ENCODE results near the gene HNF4A.

HNF4A gene

GRCh38 chr20:44429017-44429339 lies 73.5 kb downstream of the HNF4A start:
- H3K36me3 Mint-ChIP-seq (ENCODE audit: insufficient read depth), result no peaks in the 10 kb centered on the region
- DNase-seq (ENCODE audit: low spot score in 2 of 2) (no peak), ATAC-seq (replicated peaks; ENCODE audit: extremely low read depth, poor library complexity, severe bottlenecking) (no peak)
- no peak overlapping the region for H3K27ac Mint-ChIP-seq (ENCODE audit: low read depth)
- H3K4me3 Mint-ChIP-seq, result no peak overlapping the region
- H3K27me3 Mint-ChIP-seq, result peaks cover 17% of the 10 kb centered on the region
- no peaks in the 10 kb centered on the region for H3K9me3 Mint-ChIP-seq
- no peaks in the 10 kb centered on the region for H3K4me1 Mint-ChIP-seq

- Mint-ChIP-seq H3K4me3 (no peak overlapping the region), H3K4me1 (no peaks in the 10 kb centered on the region), H3K27ac (ENCODE audit: low read depth) (no peak overlapping the region), H3K9me3 (no peaks in the 10 kb centered on the region), H3K36me3 (ENCODE audit: insufficient read depth) (no peaks in the 10 kb centered on the region), H3K27me3 (peaks cover 17% of the 10 kb centered on the region)
- no peak for DNase-seq (ENCODE audit: low spot score in 2 of 2)
- ATAC-seq (replicated peaks; ENCODE audit: extremely low read depth, poor library complexity, severe bottlenecking), result no peak
These were observed 74.1 kb downstream of the HNF4A start for GRCh38 chr20:44429419-44430269.

- Mint-ChIP-seq H3K27ac (ENCODE audit: low read depth) (no peak overlapping the region), H3K9me3 (no peaks in the 10 kb centered on the region), H3K4me3 (no peak overlapping the region), H3K27me3 (peaks cover 17% of the 10 kb centered on the region), H3K4me1 (no peaks in the 10 kb centered on the region), H3K36me3 (ENCODE audit: insufficient read depth) (no peaks in the 10 kb centered on the region)
- ATAC-seq (replicated peaks; ENCODE audit: extremely low read depth, poor library complexity, severe bottlenecking) (no peak), DNase-seq (ENCODE audit: low spot score in 2 of 2) (no peak)
These were observed 75.0 kb downstream of the HNF4A start for GRCh38 chr20:44430270-44431065.

GRCh38 chr20:44431118-44431501 lies 75.6 kb downstream of the HNF4A start:
- no peak for ATAC-seq (replicated peaks; ENCODE audit: extremely low read depth, poor library complexity, severe bottlenecking)
- peaks cover 17% of the 10 kb centered on the region for H3K27me3 Mint-ChIP-seq
- no peak for DNase-seq (ENCODE audit: low spot score in 2 of 2)
- no peak overlapping the region for H3K4me3 Mint-ChIP-seq
- no peak overlapping the region for H3K27ac Mint-ChIP-seq (ENCODE audit: low read depth)
- no peaks in the 10 kb centered on the region for H3K4me1 Mint-ChIP-seq
- no peaks in the 10 kb centered on the region for H3K9me3 Mint-ChIP-seq
- H3K36me3 Mint-ChIP-seq (ENCODE audit: insufficient read depth), result no peaks in the 10 kb centered on the region

- Mint-ChIP-seq H3K27me3 (peaks cover 17% of the 10 kb centered on the region), H3K27ac (ENCODE audit: low read depth) (no peak overlapping the region), H3K9me3 (no peaks in the 10 kb centered on the region), H3K4me1 (no peaks in the 10 kb centered on the region), H3K4me3 (no peak overlapping the region), H3K36me3 (ENCODE audit: insufficient read depth) (no peaks in the 10 kb centered on the region)
- DNase-seq (ENCODE audit: low spot score in 2 of 2) (no peak), ATAC-seq (replicated peaks; ENCODE audit: extremely low read depth, poor library complexity, severe bottlenecking) (no peak)
These were observed 76.2 kb downstream of the HNF4A start for GRCh38 chr20:44431502-44432234.

GRCh38 chr20:44432618-44433577 lies 77.4 kb downstream of the HNF4A start:
- no peaks in the 10 kb centered on the region for H3K36me3 Mint-ChIP-seq (ENCODE audit: insufficient read depth)
- H3K4me3 Mint-ChIP-seq, result no peak overlapping the region
- DNase-seq (ENCODE audit: low spot score in 2 of 2), result no peak
- no peaks in the 10 kb centered on the region for H3K9me3 Mint-ChIP-seq
- no peak overlapping the region for H3K27ac Mint-ChIP-seq (ENCODE audit: low read depth)
- ATAC-seq (replicated peaks; ENCODE audit: extremely low read depth, poor library complexity, severe bottlenecking), result no peak
- H3K27me3 Mint-ChIP-seq, result peaks cover 17% of the 10 kb centered on the region
- no peaks in the 10 kb centered on the region for H3K4me1 Mint-ChIP-seq

GRCh38 chr20:44433751-44434538 lies 78.4 kb downstream of the HNF4A start:
- ATAC-seq (replicated peaks; ENCODE audit: extremely low read depth, poor library complexity, severe bottlenecking) (no peak), DNase-seq (ENCODE audit: low spot score in 2 of 2) (no peak)
- Mint-ChIP-seq H3K9me3 (no peaks in the 10 kb centered on the region), H3K27ac (ENCODE audit: low read depth) (no peak overlapping the region), H3K4me3 (no peak overlapping the region), H3K36me3 (ENCODE audit: insufficient read depth) (no peaks in the 10 kb centered on the region), H3K27me3 (peaks cover 18% of the 10 kb centered on the region), H3K4me1 (no peaks in the 10 kb centered on the region)

GRCh38 chr20:44435630-44436335 lies 80.3 kb downstream of the HNF4A start:
- H3K4me3 Mint-ChIP-seq, result no peak overlapping the region
- no peaks in the 10 kb centered on the region for H3K36me3 Mint-ChIP-seq (ENCODE audit: insufficient read depth)
- no peak overlapping the region for H3K27ac Mint-ChIP-seq (ENCODE audit: low read depth)
- peaks cover 28% of the 10 kb centered on the region for H3K27me3 Mint-ChIP-seq
- H3K4me1 Mint-ChIP-seq, result no peaks in the 10 kb centered on the region
- ATAC-seq (replicated peaks; ENCODE audit: extremely low read depth, poor library complexity, severe bottlenecking), result no peak
- DNase-seq (ENCODE audit: low spot score in 2 of 2), result no peak
- no peaks in the 10 kb centered on the region for H3K9me3 Mint-ChIP-seq

GRCh38 chr20:44436393-44436792 lies 80.9 kb downstream of the HNF4A start:
- no peaks in the 10 kb centered on the region for H3K9me3 Mint-ChIP-seq
- no peaks in the 10 kb centered on the region for H3K36me3 Mint-ChIP-seq (ENCODE audit: insufficient read depth)
- no peak for ATAC-seq (replicated peaks; ENCODE audit: extremely low read depth, poor library complexity, severe bottlenecking)
- no peak overlapping the region for H3K4me3 Mint-ChIP-seq
- no peaks in the 10 kb centered on the region for H3K4me1 Mint-ChIP-seq
- DNase-seq (ENCODE audit: low spot score in 2 of 2), result no peak
- H3K27ac Mint-ChIP-seq (ENCODE audit: low read depth), result no peak overlapping the region
- H3K27me3 Mint-ChIP-seq, result peaks cover 32% of the 10 kb centered on the region

- Mint-ChIP-seq H3K27ac (ENCODE audit: low read depth) (no peak overlapping the region), H3K4me1 (no peaks in the 10 kb centered on the region), H3K9me3 (no peaks in the 10 kb centered on the region), H3K36me3 (ENCODE audit: insufficient read depth) (no peaks in the 10 kb centered on the region), H3K27me3 (peaks cover 32% of the 10 kb centered on the region), H3K4me3 (no peak overlapping the region)
- DNase-seq (ENCODE audit: low spot score in 2 of 2), result no peak
- no peak for ATAC-seq (replicated peaks; ENCODE audit: extremely low read depth, poor library complexity, severe bottlenecking)
These were observed 82.0 kb downstream of the HNF4A start for GRCh38 chr20:44437497-44437896.

GRCh38 chr20:44438782-44439181 lies 83.3 kb downstream of the HNF4A start:
- no peak for ATAC-seq (replicated peaks; ENCODE audit: extremely low read depth, poor library complexity, severe bottlenecking)
- no peak overlapping the region for H3K27ac Mint-ChIP-seq (ENCODE audit: low read depth)
- H3K4me1 Mint-ChIP-seq, result no peaks in the 10 kb centered on the region
- DNase-seq (ENCODE audit: low spot score in 2 of 2), result no peak
- H3K27me3 Mint-ChIP-seq, result peaks cover 35% of the 10 kb centered on the region
- H3K4me3 Mint-ChIP-seq, result no peak overlapping the region
- H3K36me3 Mint-ChIP-seq (ENCODE audit: insufficient read depth), result no peaks in the 10 kb centered on the region
- H3K9me3 Mint-ChIP-seq, result no peaks in the 10 kb centered on the region
